GM18868 (cell line): Measurements from ENCODE around the gene MBD1.
A peak's percentile ranks its signal among the peaks of the same experiment; 100 is the strongest.
"Not testable (repeated sequence)": the region's sequence is repeated elsewhere in the genome, so short reads cannot be mapped to it uniquely, and the experiment has no call there.

Experiments
- ATAC-seq: cut with Tn5 transposase; IDR thresholded peaks from one replicate; pipeline ENCODE4 v1.9.1; 2021; ENCODE audit warnings: mild to moderate bottlenecking, moderate library complexity; ENCODE audit not compliant: unreplicated experiment

MBD1 gene

DNA sequence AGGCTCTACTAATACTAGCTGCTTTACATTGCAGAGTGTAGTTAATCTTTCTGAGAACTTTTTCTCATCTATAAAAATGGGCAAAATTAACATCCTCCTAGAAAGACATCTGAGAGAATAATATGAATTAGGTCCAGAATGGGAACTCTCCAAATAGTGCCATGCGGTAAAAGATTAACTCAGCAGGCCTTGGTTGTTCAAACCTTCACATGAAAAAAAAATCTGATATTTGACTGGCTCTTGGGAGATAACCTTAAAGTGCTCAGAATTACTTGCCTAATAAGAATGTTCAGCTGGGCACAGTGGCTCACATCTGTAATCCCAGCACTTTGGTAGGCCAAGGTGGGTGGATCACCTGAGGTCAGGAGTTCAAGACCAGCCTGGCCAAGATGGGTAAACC lies 11.7 kb upstream of the MBD1 start:
- no peak for ATAC-seq

- ATAC-seq = no peak
These were observed 7.8 kb upstream of the MBD1 start for GRCh38 chr18:50289108-50289443.

DNA sequence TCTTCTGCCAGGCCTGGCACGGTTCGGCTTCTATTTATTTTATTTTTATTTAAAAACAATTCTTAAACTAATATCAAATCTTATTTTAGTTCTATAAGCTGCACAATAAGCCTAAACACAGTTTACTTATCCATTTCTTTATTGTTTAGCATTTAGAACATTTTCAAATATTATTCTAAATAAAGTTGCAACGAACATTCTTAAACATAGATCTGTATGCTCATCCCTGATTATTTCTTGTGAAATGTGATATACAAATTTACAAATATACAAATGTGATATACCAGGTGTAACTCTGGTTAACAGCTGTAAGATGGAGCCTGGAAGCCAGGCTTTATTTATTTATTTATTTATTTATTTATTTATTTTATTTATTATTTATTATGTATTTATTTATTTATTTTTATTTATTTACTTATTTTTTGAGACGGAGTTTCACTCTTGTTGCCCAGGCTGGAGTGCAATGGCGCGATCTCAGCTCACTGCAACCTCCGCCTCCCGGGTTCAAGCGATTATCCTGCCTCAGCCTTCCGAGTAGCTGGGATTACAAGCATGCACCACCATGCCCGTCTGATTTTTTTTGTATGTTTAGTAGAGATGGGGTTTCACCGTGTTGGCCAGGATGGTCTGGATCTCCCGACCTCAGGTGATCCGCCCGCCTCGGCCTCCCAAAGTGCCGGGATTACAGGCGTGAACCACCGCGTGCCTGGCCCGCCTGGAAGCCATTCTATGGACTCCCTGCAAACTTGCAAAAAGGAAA lies 7.2 kb upstream of the MBD1 start:
- ATAC-seq = not testable (repeated sequence)

DNA sequence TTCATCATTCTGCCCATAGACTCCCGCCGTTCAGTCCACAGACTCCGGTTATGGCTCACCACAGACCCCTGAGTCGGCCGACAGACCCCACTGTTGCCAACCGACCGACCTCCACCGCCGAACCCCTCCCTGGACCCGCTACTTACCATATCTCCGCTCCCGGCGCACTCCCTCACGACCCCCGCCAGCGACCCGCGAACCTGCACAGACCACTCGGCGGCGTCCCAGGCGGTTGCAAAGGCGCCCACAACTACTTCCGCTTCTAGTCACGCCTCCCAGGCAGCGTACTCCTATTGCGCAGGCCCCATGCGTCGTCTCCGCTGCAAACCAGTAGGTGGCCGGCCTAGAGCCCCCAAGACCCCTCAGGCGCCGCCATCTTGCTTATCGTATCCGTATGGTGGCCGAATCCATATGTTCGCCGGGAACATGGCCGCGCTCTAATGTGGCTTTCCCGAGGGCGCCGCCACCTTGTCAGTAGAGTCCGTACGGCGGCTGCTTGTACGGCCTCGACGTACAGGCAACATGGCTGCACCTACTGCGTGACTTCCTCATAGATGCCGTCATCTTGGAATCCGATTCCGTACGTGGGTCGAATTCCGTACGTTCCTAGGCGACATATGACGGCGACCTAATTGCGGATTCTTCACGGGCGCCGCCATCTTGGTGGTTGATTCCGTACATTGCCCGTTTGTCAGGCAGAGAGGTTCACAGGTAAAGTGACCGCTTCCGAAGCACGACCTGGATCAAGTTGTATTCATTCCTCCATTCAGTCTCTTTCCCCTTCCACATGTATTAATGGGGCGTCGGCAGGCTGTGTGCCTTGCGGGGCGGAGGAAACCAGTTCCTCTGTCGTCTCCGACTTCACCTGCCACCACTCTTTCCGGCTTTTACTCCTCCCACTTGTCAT lies 6.4 kb upstream of the MBD1 start, which contains the start of gene CXXC1:
Gene CXXC1, minus strand, starts transcription at position 252 of the 907 bp plus-strand sequence. Its CDS starts 103 bp downstream, at position 149.
- ATAC-seq = peak; percentile 90

- no peak for ATAC-seq
These were observed 5.7 kb upstream of the MBD1 start for GRCh38 chr18:50287028-50287440.

GRCh38 chr18:50286391-50287027 lies 5.2 kb upstream of the MBD1 start:
- no peak for ATAC-seq

GRCh38 chr18:50285631-50286321 lies 4.5 kb upstream of the MBD1 start:
- ATAC-seq = no peak

GRCh38 chr18:50285071-50285470 lies 3.7 kb upstream of the MBD1 start:
- ATAC-seq = no peak

GRCh38 chr18:50284255-50284885 lies 3.0 kb upstream of the MBD1 start:
- ATAC-seq = no peak

DNA sequence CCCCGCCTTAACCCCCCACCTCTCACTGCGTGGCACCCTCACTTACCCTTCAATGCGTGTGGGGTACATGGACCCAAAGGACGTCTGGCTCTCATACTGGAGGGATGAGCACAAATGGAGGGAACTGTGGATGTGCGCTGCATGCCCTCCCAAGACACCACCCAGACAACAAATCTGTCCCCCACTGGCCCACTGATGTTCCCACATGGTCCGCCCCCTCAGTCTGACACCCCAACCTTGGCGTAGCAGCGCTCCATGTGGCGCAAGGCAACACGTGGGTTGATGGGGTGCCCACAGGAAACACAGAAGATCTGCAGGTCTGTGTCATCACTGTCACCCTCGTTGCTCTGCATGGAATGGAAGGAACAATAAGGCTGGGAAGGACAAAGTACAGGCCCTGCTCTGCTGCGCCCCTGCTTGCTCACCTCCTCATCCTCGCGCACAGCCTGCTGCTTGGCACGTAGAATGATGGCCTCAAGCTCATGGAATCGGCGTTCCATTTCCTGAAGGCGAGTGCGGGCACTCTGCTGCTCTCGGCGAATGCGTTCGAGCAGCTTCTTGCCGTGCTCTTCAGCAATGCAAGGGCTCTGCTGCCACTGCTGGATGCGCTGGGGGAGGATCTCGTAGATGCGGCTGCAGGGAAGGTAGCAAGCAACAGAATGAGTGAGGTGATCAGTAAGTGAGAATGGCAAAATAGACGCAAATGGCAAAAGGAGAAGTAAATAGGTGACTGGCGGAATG lies 2.3 kb upstream of the MBD1 start:
- no peak for ATAC-seq

- no peak for ATAC-seq
These were observed 1.4 kb upstream of the MBD1 start for GRCh38 chr18:50282521-50283335.

GRCh38 chr18:50281972-50282520 lies 723 bp upstream of the MBD1 start:
- ATAC-seq = no peak

DNA sequence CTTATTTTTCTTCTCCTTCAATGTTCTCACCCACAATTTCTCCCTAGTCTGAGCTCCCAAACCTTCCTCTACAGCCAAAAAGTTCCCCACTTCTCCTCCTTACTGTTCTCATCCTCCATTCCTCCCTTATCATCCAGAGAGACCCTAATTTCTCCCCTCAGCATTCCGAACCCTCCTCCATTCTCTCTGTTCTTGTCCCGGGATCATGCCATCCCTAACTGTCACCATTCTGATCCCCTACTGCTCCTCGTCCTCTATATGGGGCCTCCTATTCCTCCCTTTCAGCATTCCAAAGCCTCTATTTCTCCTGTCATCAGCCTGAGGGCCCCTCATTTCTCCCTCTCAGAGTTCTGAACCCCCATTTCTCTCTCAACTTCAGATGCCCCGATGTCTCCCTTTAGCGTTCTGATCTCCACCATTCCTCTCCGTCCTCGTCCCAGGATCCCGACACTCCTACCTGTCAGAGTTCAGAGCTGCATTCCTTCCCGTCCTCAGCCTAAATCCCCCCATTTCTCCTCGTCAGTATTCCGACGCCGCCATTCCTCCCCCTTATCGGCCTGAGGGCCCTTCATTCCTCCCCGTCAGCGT lies 522 bp downstream of the MBD1 start:
- no peak for ATAC-seq

DNA sequence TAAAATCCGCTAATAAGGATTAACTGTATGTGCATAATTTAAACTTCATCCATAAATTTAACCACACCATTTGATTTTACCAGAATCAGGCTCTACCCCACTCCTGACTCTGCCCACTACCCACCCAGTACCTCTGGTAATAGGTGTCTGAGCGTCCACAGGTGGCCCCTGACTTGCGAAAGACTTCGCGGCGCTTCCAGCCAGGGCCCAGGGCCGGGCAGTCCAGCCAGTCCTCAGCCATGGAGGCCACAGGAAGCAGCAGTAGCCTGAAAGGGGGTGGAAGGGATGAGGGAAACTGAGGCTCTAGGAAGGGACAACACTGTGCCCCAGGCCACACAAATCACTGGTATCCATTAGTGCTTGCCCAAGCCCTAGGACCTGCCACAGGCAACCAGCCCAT lies 1.6 kb downstream of the MBD1 start:
- ATAC-seq = no peak

- ATAC-seq = no peak
These were observed 3.4 kb downstream of the MBD1 start for GRCh38 chr18:50277942-50278341.

GRCh38 chr18:50276452-50276851 lies 4.9 kb downstream of the MBD1 start:
- no peak for ATAC-seq

DNA sequence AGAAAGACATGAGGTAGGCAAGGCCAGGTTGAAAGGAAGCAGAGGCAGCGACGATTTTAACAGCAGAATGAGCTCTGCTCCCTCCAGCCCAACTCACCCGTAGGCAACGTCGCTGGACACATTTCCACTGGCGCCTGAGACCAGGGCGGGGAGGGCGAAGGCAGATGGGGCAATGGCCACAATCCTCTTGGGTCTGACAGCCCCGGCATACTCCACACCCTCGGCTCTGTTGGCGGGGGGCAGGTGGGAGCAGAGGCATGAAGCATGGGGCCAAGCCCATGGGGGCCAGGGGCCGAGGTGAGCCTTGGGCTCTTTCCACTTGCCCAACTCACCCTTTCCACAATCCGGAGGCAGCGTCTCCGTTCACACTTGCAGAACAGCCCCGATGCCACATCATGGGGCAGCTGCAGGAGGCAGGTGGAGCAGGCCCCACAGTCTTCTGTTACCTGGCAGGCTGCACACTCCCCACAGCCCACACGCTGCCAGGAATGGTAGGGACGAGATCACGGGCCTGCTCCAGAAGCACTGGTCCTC lies 5.8 kb downstream of the MBD1 start:
- no peak for ATAC-seq

DNA sequence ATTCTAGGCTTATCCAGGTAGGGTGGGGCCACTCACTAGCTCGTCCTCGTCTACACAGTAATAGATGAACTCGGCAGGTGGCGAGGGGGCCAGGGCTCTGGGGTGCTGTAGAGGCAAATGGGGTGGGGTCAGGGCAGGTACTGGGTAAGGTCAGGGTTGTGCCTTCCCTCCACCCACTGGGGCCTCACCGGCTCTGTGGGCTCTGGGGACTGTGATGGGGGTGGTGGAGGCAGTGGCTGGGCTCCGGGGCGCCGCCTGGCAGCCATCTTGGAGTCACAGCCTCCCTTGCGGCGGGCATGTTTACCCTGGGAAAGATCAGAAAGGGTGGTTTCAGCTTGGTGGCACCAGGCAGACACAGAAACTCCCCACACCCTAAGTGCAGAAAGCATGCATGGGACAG lies 6.4 kb downstream of the MBD1 start:
- no peak for ATAC-seq
